Fibroblast of lung (primary cell): ENCODE results near the gene TJP1.

ENCODE experiments used
- CTCF ChIP-seq, 2 donors: IDR thresholded peaks in 1 of 2; conservative IDR thresholded peaks in 1 of 2; 1 replicate in 1 of 2; 2 replicates in 1 of 2; pipeline ENCODE4 v1.5.1; 2011 to 2012; ENCODE audit warnings: low read length in 2 of 2, control low read depth in 1 of 2, inconsistent platforms in 1 of 2, low read depth in 1 of 2, mild to moderate bottlenecking in 1 of 2
- EZH2 ChIP-seq: IDR thresholded peaks from 2 replicates; pipeline ENCODE4 v1.5.1; 2012; ENCODE audit warnings: low read length, control low read depth, mild to moderate bottlenecking; ENCODE audit errors: missing control alignments

DNA sequence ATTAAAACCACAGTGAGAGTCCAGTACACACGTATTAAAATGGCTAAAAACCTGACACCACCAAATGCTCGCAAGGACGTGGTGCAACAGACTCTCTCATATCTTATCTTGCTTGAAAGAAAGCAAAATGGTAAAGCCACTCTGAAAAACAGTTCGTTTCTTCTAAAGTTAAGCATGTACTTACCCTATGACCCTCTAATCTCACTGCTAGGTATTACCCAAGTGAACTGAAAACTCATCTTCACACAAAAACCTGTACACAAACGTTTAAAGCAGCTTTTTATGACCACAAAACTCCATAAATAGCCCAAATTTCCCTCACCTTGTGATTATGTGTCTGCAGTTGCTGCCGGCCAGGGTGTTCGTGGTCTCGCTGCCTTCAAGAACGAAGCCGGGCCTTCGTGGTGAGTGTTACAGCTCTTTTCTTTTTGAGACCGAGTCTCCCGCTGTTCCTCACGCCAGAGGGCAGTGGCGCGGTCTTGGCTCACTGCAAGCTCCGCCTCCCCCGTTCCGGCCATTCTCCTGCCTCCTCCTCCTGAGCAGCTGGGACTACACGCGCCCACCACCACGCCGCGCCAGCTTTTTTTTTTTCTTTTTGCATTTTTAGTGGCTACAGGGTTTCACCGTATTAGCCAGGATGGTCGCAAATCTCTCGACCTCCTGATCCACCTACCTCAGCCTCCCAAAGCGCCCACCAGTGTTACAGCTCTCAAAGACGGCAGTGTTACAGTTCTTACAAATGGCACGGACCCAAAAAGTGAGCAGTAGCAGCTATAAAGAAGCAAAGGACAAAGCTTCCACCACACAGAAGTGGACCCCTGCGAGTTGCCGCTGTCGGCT lies 165.4 kb downstream of the TJP1 start:
- TF ChIP-seq CTCF (conservative IDR thresholded peaks at IDR 0.05 in 1 of 2, IDR thresholded peaks at IDR 0.05 in 1 of 2; ENCODE audit: low read depth in 1 of 2, low read length in 2 of 2) (no peak), EZH2 (no peak)
